ENCODE results near the gene CCDC6.
"Not testable (repeated sequence)": the region's sequence is repeated elsewhere in the genome, so short reads cannot be mapped to it uniquely, and the experiment has no call there.

CCDC6 gene

DNA sequence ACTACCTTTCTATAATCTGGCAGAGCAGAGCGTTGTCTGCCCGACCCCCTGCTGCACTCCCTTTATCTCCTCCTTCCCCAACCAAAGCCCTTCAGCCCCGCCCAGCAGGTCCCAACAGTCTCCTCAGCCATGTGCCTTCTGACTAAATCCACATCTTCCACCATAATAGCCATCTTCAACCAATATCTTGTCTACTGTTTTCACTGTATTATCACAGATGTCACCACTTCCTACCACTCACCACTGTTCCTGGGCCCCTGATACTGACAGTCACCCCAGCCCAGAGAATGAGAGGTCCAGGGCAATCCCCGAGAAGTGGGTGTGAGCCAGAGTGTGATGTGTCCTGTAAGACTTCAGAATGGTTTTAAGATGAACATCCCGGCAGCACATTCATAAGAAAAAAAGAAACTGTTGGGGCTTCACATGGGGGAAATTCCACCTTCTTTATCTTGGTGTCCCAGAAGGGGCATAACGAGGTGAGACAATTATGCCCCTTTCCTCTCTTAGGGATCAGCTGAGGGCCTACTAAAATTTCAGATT is 25.3 kb downstream of the CCDC6 start:
- DNase-seq (ENCODE audit: low spot score), result no peak

GRCh38 chr10:59880019-59880717 is 26.2 kb downstream of the CCDC6 start:
- DNase-seq (ENCODE audit: low spot score), result no peak

DNA sequence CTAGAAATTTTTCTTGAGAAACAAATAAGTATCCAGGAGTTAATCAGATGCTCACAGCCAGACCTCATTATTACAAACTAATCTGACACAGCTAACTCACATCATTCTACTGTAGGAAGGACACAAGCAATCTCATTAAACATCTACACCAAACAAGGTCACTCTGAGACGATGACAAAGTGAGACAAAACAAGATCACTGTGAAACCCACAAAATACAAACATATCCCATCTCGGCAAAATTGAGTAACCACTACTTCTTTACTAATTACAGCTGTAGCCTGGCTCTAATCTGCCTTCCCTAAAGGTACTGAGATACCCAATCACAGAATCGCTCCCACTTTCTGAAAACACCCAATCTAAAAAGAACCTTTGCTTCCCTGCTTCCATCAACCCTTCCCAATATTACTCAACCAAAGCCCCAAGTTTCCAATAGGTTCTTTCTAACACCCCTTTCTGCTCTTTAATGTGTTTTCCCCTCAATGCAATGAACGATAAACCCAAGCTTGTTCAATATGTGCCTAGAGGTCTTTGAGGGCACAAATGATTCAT is 26.9 kb downstream of the CCDC6 start:
- DNase-seq (ENCODE audit: low spot score), result no peak

GRCh38 chr10:59878915-59879314 is 27.4 kb downstream of the CCDC6 start:
- no peak for DNase-seq (ENCODE audit: low spot score)

DNA sequence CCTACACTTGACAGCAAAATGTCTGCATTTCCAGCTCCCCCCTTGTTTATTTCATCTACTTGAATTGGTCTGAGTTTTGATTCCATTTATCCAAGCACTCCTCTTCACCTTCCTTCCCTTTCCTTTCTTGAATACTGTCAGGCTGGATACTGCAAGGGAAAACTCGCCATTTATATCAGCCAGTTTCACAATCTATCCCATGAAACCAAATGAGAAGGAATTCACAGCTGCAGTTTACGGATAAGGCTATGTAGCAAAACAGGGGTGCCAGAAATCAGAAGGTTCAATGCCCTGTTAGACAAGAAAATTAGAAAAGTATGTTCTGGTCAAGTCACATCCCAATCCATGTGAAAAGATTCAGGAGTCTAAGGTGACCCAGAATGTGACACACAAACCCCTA is 28.1 kb downstream of the CCDC6 start:
- DNase-seq (ENCODE audit: low spot score), result no peak

DNA sequence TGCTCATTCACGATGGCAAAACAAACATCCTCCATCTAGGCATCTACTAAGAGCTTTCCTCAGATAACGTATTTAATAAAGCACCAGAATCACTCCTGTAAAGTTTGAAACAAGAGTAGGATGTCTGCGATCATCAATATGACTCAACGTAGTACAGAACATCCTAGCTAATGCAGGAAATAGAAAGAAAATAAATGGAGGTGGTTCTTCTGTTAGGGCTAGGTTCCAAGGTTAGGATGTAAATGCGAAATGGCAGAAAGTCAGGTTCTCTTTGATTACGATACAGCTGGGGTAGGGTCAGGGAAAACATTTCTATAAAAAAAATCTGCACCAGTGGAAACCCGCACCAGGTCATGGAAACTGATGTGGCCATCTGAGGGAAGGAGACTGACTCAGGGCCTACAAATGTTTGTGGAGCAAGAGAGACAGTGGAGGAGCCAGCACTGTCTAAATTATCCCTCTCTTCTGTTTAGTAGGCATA is 29.1 kb downstream of the CCDC6 start:
- no peak for DNase-seq (ENCODE audit: low spot score)

- DNase-seq (ENCODE audit: low spot score), result no peak
Observed at GRCh38 chr10:59876695-59877094, 29.7 kb downstream of the CCDC6 start.

DNA sequence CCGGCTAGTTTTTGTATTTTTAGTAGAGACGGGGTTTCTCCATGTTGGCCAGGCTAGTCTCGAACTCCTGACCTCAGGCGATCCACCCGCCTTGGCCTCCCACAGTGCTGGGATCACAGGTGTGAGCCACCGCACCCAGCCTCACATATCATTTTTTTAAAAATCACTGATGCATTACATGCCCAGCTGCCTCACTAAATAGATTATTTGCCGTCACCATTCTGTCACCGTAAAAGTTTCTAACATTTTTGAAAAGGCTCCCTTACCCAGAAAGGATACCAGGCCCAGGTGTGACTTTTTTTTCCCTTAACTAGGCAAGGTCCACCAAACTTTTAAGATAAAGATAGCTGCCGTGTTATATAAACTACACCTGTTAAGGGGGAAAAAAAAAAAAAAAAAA is 30.1 kb downstream of the CCDC6 start:
- DNase-seq (ENCODE audit: low spot score), result not testable (repeated sequence)

DNA sequence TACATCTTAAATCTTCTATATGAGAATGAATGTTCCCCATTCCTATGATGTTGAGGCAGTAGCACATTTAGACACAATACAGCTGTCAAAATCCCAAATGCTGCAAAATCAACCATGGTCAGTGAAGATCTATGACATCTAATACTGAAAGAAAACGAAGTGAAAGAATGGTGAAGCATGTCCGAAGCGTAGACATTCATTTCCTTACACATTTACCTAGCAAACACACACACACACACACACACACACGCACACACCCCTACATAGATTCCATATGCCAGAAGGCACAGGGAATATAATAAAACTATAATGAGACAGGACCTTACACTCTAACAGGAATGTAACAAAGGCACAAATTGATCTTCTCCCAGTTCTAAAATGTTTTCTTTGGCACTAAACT is 32.5 kb downstream of the CCDC6 start:
- DNase-seq (ENCODE audit: low spot score), result peak; percentile 56

DNA sequence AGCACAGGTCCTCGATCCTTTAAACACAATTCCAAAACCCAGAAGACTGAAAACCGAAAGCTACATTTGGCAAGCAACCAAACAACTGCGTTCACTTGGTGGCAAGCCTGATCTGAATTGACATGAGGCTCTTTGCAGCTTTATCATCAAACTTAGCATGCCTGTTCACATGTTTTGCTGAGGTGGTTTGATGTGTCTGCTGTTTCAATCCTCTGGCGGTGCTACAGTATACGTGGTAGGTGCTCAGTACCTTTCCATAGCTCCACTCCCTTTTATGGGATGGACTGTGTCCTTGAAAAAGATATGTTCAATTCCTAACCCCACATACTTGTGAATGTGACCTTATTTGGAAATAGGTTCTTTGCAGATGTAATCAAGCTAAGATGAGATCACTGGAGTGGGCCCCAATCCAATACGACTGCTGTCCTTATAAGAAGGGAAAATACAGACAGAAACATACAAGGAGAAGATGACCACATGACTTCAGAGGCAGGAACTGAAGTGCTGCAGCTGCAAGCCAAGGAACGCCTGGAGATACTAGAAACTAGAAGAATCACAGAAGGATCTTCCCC is 33.4 kb downstream of the CCDC6 start:
- no peak for DNase-seq (ENCODE audit: low spot score)

GRCh38 chr10:59870152-59870551 is 36.2 kb downstream of the CCDC6 start:
- no peak for DNase-seq (ENCODE audit: low spot score)

DNA sequence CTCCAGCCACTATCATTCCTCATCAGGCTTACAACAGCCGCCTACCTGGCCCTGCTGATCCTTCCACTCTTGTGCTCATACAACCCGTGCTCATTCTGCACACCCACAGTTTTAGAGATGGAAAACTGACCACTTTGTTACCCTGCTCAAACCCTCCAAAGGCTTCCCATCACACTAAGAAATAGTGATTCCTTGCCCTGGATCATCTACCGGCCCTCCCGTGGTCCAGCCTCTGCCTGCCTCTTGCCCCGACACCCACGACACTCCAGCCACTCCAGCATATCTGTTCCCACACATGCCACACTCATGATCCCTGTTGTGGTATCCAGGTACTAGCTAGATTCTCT is 36.8 kb downstream of the CCDC6 start:
- no peak for DNase-seq (ENCODE audit: low spot score)

DNA sequence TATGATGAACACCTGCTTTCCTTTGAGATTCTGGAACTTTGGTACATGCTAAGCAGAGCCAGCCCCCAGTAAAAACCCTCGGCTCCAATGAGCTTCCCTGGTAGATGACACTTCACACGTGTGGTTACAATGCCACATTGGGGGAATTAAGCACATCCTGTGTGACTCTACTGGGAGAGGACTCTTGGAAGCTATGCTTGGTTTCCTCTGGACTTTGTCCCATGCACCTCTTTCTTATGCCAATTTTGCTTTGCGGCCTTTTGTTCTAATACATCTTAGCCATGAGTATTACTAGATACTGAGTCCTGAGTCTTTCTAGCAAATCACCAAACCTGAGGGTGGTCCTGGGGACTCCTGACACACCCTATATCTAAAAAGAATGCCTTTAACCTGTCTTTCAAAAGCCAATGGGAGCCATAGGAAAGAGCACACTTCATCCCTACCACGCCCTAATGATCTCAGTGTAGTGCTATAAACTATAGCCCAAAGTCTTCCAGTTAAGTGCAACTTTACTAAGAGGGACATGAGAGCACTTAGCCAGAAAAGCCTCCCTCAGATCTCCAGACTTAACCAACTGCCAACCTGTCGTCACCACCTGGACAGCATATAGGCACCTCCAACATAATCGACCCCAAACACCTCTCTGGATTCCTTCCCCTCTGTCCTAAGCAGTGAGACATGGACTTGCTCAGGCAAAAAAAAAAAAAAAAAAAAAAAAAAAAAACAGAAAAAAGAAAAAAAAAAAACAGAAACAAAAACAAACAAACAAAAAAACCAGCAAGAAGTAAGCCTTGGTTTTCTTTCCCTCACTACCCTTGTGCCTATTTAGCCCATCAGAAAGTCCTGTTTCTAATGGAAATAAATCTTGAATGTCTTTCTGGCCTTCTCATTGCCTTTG is 37.4 kb downstream of the CCDC6 start:
- no peak for DNase-seq (ENCODE audit: low spot score)

- no peak for DNase-seq (ENCODE audit: low spot score)
Observed at GRCh38 chr10:59867590-59867989, 38.8 kb downstream of the CCDC6 start.

DNA sequence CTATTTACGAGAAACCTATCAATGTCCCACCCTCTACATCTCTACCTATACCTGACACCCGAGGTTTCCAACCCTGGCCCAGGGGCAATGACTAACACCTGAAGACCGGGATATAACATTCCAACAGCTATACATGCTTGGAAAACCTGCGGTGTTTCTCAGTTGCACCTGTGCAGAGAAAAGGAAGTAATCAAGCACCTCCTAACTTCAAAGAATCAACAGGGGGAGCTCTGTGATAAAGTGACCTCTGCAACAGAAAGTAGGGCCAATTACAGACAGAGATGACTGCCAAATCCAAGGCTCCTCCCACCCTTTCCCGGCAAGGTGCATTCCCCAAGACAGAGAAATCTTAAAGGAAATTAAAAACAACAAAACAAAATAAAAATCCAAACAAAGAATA is 41.3 kb downstream of the CCDC6 start:
- no peak for DNase-seq (ENCODE audit: low spot score)

GRCh38 chr10:59864141-59864962 is 42.0 kb downstream of the CCDC6 start:
- no peak for DNase-seq (ENCODE audit: low spot score)

GRCh38 chr10:59859570-59859969 is 46.8 kb downstream of the CCDC6 start:
- no peak for DNase-seq (ENCODE audit: low spot score)

- no peak for DNase-seq (ENCODE audit: low spot score)
Observed at GRCh38 chr10:59857921-59858320, 48.4 kb downstream of the CCDC6 start.

- no peak for DNase-seq (ENCODE audit: low spot score)
Observed at GRCh38 chr10:59857049-59857448, 49.3 kb downstream of the CCDC6 start.

DNA sequence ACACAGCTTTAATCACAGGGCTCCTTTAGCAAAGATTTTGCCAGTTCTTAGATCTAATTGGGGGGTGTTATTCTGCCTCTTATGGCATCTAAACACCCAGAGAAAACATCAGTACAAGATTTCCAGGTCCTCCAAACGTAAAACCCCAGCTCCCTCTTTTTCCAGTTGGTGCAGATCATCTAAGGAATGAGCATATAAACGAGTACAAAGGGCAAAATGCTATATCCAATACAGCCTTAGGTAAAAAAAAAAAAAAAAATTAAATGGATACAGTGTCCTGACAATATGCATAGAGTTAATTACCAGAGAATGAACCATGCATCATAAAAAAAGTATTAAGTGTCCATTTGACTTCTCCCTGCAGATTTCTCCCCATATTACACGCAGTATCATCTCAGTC is 50.3 kb downstream of the CCDC6 start:
- no peak for DNase-seq (ENCODE audit: low spot score)

- DNase-seq (ENCODE audit: low spot score), result no peak
Observed at GRCh38 chr10:59854571-59854970, 51.8 kb downstream of the CCDC6 start.

GRCh38 chr10:59852670-59853069 is 53.7 kb downstream of the CCDC6 start:
- no peak for DNase-seq (ENCODE audit: low spot score)

Data from germinal center (tissue), 1 donor.